Heart left ventricle (tissue), 13 donors: Measurements from ENCODE around the gene AKAP13.

Experiments used
- POLR2A ChIP-seq, 2 donors: fragments of 450-650 bp; IDR thresholded peaks; one replicate each; pipeline ENCODE4 v1.6.1; 2017; ENCODE audit warnings: antibody characterized with exemption in 2 of 2, mild to moderate bottlenecking in 2 of 2, moderate library complexity in 2 of 2
- TF ChIP-seq, protein P1 (sequence below), 12 donors: fragments of 200-600 bp; sonication (generic) in 4 of 12; IDR thresholded peaks; one replicate each; pipeline versions ENCODE4 v1.5.0 to v1.8.0; 2018 to 2022; ENCODE audit warnings: antibody characterized with exemption in 12 of 12, mild to moderate bottlenecking in 5 of 12
- donor health status: ischemic (EF 13 %, LVEDD 7.1; RV severe dilation, severe dysfunction).
- donor health status: DM: no; HTN: yes; CAD: no.
- donor health status: DM: no; HTN: no; CAD: no.
- donor health status: ischemic (EF 25% LVEDD 6.9; RV normal size, moderate dysfunction).
- donor health status: ischemic (EF 25% LVEDD 5.7; RV mildly dilated, moderate dysfunction).
- donor health status: ischemic (EF 35%, LVEDD 5.7; RV mildly dilated, moderate dysfunction).
- donor health status: nonischemic (EF 11% LVEDD 7.7; RV severe dilation, severe dysfunction).
- donor health status: DM: yes; HTN: yes; CAD: no.
- donor health status: PGD.
- donor health status: ischemic (EF 29% LVEDD 5.4; RV normal size, mild dysfunction).
- donor health status: nonischemic (EF 23%, LVEDD 6.1; RV moderate dilation, normal function).

DNA sequence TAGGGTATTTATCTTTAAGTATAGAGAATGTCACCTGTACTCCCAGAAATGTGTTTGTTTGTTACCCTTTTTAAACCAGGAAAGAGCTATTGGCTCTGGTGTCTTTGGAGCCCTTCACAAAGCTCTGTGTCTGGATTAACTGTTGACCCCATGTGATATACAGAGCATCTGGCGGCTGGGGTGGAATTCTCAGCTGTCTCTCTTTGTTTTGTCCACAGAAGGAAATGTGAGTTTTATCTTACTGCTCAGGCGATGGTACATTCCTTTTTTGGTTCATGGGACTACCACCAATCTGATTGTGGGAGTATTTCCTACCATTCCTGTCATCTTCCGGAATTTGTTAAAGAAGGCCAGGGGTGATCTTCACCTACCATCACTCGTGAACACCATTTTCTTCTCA lies 120.3 kb downstream of the AKAP13 start:
- TF ChIP-seq, protein P1, sequence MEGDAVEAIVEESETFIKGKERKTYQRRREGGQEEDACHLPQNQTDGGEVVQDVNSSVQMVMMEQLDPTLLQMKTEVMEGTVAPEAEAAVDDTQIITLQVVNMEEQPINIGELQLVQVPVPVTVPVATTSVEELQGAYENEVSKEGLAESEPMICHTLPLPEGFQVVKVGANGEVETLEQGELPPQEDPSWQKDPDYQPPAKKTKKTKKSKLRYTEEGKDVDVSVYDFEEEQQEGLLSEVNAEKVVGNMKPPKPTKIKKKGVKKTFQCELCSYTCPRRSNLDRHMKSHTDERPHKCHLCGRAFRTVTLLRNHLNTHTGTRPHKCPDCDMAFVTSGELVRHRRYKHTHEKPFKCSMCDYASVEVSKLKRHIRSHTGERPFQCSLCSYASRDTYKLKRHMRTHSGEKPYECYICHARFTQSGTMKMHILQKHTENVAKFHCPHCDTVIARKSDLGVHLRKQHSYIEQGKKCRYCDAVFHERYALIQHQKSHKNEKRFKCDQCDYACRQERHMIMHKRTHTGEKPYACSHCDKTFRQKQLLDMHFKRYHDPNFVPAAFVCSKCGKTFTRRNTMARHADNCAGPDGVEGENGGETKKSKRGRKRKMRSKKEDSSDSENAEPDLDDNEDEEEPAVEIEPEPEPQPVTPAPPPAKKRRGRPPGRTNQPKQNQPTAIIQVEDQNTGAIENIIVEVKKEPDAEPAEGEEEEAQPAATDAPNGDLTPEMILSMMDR (IDR thresholded peaks at IDR 0.05), result no peak
- peak in 1 of 2 donors; percentile 28 for TF ChIP-seq POLR2A (IDR thresholded peaks at IDR 0.05)
